Bronchial epithelial cell (primary cell): ENCODE measurements around the gene SLC1A2. TPM values are rescaled to one million over a fixed set of nuclear protein-coding genes. Genes with fewer than 3 reads are reported as not detected.

ENCODE experiments used
- DNase-seq: peaks from one replicate; pipeline ENCODE4 v3.0.0-alpha.2; 2010; ENCODE audit warnings: low read depth
- FAIRE-seq: peaks from 2 replicates; lab custom pipeline; 2011; peaks lifted over from hg19 to GRCh38; lab: Jason Lieb, UNC
- H3K27me3 ChIP-seq: 2 replicates; pipeline ENCODE4 v1.5.1; 2011; ENCODE audit warnings: low read length; ENCODE audit not compliant: control insufficient read depth, insufficient read depth
- H3K36me3 ChIP-seq: 2 replicates; pipeline ENCODE4 v1.5.1; 2011; ENCODE audit warnings: low read length; ENCODE audit not compliant: control insufficient read depth, insufficient read depth
- H3K4me3 ChIP-seq: 2 replicates; pipeline ENCODE4 v1.5.1; 2011; ENCODE audit warnings: mild to moderate bottlenecking, low read depth, low read length, control low read depth
- CTCF ChIP-seq: IDR thresholded peaks from 2 replicates; pipeline ENCODE4 v1.5.1; 2011; ENCODE audit warnings: mild to moderate bottlenecking, moderate library complexity, low read length, control low read depth, inconsistent platforms; ENCODE audit not compliant: insufficient read depth, severe bottlenecking
- total RNA-seq: library from RNA; depleted of rRNA; stranded (reverse); fragments of >200 nt; gene quantifications from 2 replicates; pipeline ENCODE4 v1.2.1, GENCODE V29; 2014

Gene SLC1A2
- total RNA-seq, 1 donor from 2014 or later = under 0.01 TPM

GRCh38 chr11:35241083-35241482 lies 178.3 kb downstream of the SLC1A2 start:
- H3K36me3 ChIP-seq = no peaks in the 10 kb centered on the region
- FAIRE-seq (no peak), DNase-seq (no peak)
- TF ChIP-seq CTCF = no peak
- no peak overlapping the region for H3K4me3 ChIP-seq
- H3K27me3 ChIP-seq = no peaks in the 10 kb centered on the region

- DNase-seq (no peak), FAIRE-seq (no peak)
- TF ChIP-seq CTCF = no peak
- no peaks in the 10 kb centered on the region for H3K36me3 ChIP-seq
- no peak overlapping the region for H3K4me3 ChIP-seq
- no peaks in the 10 kb centered on the region for H3K27me3 ChIP-seq
These were observed 179.8 kb downstream of the SLC1A2 start for GRCh38 chr11:35239471-35240075.

- Histone ChIP-seq H3K27me3 (no peaks in the 10 kb centered on the region), H3K36me3 (no peaks in the 10 kb centered on the region), H3K4me3 (no peak overlapping the region)
- DNase-seq (no peak), FAIRE-seq (no peak)
- no peak for TF ChIP-seq CTCF
These were observed 180.5 kb downstream of the SLC1A2 start for GRCh38 chr11:35238882-35239281.

GRCh38 chr11:35237860-35238715 lies 181.3 kb downstream of the SLC1A2 start:
- Histone ChIP-seq H3K36me3 (no peaks in the 10 kb centered on the region), H3K27me3 (no peaks in the 10 kb centered on the region), H3K4me3 (no peak overlapping the region)
- DNase-seq (peak; percentile 41), FAIRE-seq (no peak)
- peak; percentile 64 for TF ChIP-seq CTCF

GRCh38 chr11:35237351-35237750 lies 182.0 kb downstream of the SLC1A2 start:
- FAIRE-seq (no peak), DNase-seq (no peak)
- TF ChIP-seq CTCF = no peak
- Histone ChIP-seq H3K36me3 (no peaks in the 10 kb centered on the region), H3K27me3 (no peaks in the 10 kb centered on the region), H3K4me3 (no peak overlapping the region)

GRCh38 chr11:35236667-35237003 lies 182.7 kb downstream of the SLC1A2 start:
- H3K27me3 ChIP-seq = no peaks in the 10 kb centered on the region
- H3K4me3 ChIP-seq = no peak overlapping the region
- FAIRE-seq = no peak
- H3K36me3 ChIP-seq = no peaks in the 10 kb centered on the region
- no peak for TF ChIP-seq CTCF
- DNase-seq = peak; percentile 81
